GM19395 (cell line): ENCODE results near the gene GALNT4.

Experiments
- ATAC-seq: cut with Tn5 transposase; IDR thresholded peaks from one replicate; pipeline ENCODE4 v1.9.1; 2021; ENCODE audit warnings: mild to moderate bottlenecking, moderate library complexity; ENCODE audit not compliant: unreplicated experiment

Gene GALNT4

GRCh38 chr12:89494411-89495231 is 30.0 kb downstream of the GALNT4 start:
- ATAC-seq = peak; percentile 55

GRCh38 chr12:89493670-89494302 is 30.8 kb downstream of the GALNT4 start:
- no peak for ATAC-seq

GRCh38 chr12:89492883-89493282 is 31.7 kb downstream of the GALNT4 start:
- ATAC-seq = no peak

GRCh38 chr12:89490922-89491321 is 33.7 kb downstream of the GALNT4 start:
- ATAC-seq = no peak

- no peak for ATAC-seq
Observed at GRCh38 chr12:89486264-89486663, 38.3 kb downstream of the GALNT4 start.

- no peak for ATAC-seq
Observed at GRCh38 chr12:89484470-89484869, 40.1 kb downstream of the GALNT4 start.

GRCh38 chr12:89481213-89481914 is 43.2 kb downstream of the GALNT4 start:
- ATAC-seq = no peak

- no peak for ATAC-seq
Observed at GRCh38 chr12:89479982-89480381, 44.6 kb downstream of the GALNT4 start.

GRCh38 chr12:89477633-89478279 is 46.8 kb downstream of the GALNT4 start:
- ATAC-seq = no peak

GRCh38 chr12:89476904-89477595 is 47.5 kb downstream of the GALNT4 start:
- no peak for ATAC-seq

- ATAC-seq = no peak
Observed at GRCh38 chr12:89476232-89476631, 48.4 kb downstream of the GALNT4 start.

GRCh38 chr12:89475203-89475990 is 49.2 kb downstream of the GALNT4 start:
- peak; percentile 60 for ATAC-seq

- ATAC-seq = no peak
Observed at GRCh38 chr12:89474615-89475014, 50.0 kb downstream of the GALNT4 start.
